ENCODE data around the gene NKAIN4.
"Not testable (repeated sequence)": the region's sequence is repeated elsewhere in the genome, so short reads cannot be mapped to it uniquely, and the experiment has no call there.

Gene NKAIN4

GRCh38 chr20:63253438-63254231 is 628 bp downstream of the NKAIN4 start:
- TF ChIP-seq, protein P1, sequence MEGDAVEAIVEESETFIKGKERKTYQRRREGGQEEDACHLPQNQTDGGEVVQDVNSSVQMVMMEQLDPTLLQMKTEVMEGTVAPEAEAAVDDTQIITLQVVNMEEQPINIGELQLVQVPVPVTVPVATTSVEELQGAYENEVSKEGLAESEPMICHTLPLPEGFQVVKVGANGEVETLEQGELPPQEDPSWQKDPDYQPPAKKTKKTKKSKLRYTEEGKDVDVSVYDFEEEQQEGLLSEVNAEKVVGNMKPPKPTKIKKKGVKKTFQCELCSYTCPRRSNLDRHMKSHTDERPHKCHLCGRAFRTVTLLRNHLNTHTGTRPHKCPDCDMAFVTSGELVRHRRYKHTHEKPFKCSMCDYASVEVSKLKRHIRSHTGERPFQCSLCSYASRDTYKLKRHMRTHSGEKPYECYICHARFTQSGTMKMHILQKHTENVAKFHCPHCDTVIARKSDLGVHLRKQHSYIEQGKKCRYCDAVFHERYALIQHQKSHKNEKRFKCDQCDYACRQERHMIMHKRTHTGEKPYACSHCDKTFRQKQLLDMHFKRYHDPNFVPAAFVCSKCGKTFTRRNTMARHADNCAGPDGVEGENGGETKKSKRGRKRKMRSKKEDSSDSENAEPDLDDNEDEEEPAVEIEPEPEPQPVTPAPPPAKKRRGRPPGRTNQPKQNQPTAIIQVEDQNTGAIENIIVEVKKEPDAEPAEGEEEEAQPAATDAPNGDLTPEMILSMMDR (conservative IDR thresholded peaks at IDR 0.05; ENCODE audit: control insufficient read depth, insufficient read depth, low read depth, low read length) = no peak
- DNase-seq (ENCODE audit: low read depth) = no peak
- H3K4me3 ChIP-seq (ENCODE audit: control insufficient read depth, low read depth, low read length) = no peak overlapping the region

GRCh38 chr20:63253065-63253437 is 1.2 kb downstream of the NKAIN4 start:
- no peak overlapping the region for H3K4me3 ChIP-seq (ENCODE audit: control insufficient read depth, low read depth, low read length)
- TF ChIP-seq, protein P1 (conservative IDR thresholded peaks at IDR 0.05; ENCODE audit: control insufficient read depth, insufficient read depth, low read depth, low read length) = no peak
- no peak for DNase-seq (ENCODE audit: low read depth)

- no peak overlapping the region for H3K4me3 ChIP-seq (ENCODE audit: control insufficient read depth, low read depth, low read length)
- no peak for DNase-seq (ENCODE audit: low read depth)
- TF ChIP-seq, protein P1 (conservative IDR thresholded peaks at IDR 0.05; ENCODE audit: control insufficient read depth, insufficient read depth, low read depth, low read length) = no peak
These were observed 2.0 kb downstream of the NKAIN4 start for GRCh38 chr20:63252284-63252711.

GRCh38 chr20:63251350-63251749 is 2.9 kb downstream of the NKAIN4 start:
- DNase-seq (ENCODE audit: low read depth); H3K4me3 ChIP-seq (ENCODE audit: control insufficient read depth, low read depth, low read length): not testable (repeated sequence)

DNA sequence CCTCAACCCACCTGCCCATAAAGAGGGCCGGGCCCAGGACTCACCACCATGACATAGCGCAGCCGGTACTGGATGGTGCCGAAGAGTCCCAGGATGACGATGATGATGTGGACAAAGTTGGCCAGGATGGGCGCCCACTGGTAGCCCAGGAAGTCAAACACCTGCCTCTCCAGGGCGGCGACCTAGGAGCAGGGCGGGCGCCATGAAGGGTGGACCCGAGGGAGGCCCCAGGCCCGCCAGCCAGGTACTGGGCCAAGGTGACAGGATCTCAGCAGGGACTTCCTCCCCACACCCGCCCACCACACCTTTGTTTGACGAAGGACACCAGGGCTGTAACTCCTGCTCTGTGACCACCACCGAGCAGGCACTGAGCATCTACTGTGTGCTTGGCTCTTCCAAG is 4.4 kb downstream of the NKAIN4 start:
- TF ChIP-seq, protein P1 (conservative IDR thresholded peaks at IDR 0.05; ENCODE audit: control insufficient read depth, insufficient read depth, low read depth, low read length) = no peak
- DNase-seq (ENCODE audit: low read depth) = no peak
- no peak overlapping the region for H3K4me3 ChIP-seq (ENCODE audit: control insufficient read depth, low read depth, low read length)

DNA sequence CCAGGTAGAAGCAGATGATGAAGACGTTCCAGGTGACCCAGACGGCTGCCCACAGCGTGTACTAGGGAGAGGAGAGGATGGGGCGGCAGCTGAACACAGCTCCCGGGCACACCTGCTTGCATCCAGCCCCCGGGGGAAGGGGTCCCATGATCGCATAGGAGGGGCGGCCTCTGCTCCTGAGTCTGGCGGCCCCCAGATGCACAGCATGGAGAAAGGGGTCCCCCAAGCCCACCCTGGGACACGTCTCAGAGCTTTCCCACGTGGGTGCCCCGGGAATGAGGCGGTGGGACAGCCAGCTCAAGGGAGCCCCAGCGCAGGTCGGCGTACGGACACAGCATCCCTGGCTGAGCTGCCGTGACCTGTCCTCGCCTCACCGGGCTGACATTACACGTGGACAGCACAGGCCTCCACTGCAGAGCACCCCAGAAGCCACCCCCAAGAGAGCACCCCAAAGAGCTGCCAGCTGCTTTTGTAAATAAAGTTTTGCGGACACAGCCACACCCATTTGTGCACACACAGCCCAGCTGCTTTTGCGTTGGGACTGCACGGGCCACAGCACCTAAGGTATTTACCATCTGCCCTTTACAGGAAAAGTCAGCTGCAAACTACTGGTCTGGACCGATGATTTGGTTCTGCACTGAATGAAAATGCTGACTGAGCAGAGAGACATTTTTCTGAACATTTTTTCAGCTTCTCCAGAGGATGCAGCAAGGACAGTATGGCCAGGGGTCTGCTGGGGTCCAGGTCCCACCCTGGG is 5.2 kb downstream of the NKAIN4 start:
- no peak for DNase-seq (ENCODE audit: low read depth)
- no peak overlapping the region for H3K4me3 ChIP-seq (ENCODE audit: control insufficient read depth, low read depth, low read length)
- TF ChIP-seq, protein P1 (conservative IDR thresholded peaks at IDR 0.05; ENCODE audit: control insufficient read depth, insufficient read depth, low read depth, low read length) = no peak

DNA sequence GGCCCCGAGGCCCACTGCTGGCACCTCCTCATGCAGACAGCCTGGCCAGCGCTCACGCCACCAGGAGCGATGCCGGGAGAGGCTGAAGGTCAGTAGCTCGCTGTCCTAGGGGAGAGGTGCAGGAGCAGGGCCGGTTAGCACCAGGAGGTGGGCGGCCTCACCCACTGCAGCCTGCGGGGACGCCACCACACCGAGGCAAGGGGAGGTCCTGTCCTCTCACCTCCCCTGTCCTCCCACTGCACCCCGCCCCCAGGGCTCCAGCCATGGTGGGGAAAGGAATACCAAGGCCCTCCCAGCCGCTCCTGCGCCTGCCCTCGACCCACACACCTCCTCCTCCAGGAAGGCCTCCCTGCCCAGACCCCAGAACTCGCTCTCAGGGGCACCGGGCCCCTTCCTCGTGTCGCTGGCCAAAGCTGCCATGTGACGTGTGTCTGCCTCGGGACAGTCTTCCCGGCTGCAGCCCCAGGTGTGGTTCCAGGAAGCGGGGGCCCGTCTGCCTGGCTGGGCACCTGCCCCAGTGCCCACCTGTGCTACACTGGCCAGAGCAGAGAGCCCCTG is 6.5 kb downstream of the NKAIN4 start:
- H3K4me3 ChIP-seq (ENCODE audit: control insufficient read depth, low read depth, low read length) = no peak overlapping the region
- no peak for DNase-seq (ENCODE audit: low read depth)
- TF ChIP-seq, protein P1 (conservative IDR thresholded peaks at IDR 0.05; ENCODE audit: control insufficient read depth, insufficient read depth, low read depth, low read length) = no peak

Data from fibroblast of mammary gland (primary cell).